Astrocyte of the cerebellum (primary cell): ENCODE measurements around the gene AOPEP.

ENCODE experiments used
- DNase-seq: peaks from one replicate; pipeline ENCODE4 v3.0.0-alpha.2; 2011; ENCODE audit warnings: low read depth
- H3K4me3 ChIP-seq: 2 replicates; pipeline ENCODE4 v1.5.1; 2011; ENCODE audit warnings: mild to moderate bottlenecking, low read depth, low read length, moderate library complexity
- CTCF ChIP-seq: IDR thresholded peaks from 2 replicates; pipeline ENCODE4 v1.5.1; 2012; ENCODE audit warnings: low read length, low read depth, moderate library complexity, mild to moderate bottlenecking; ENCODE audit errors: missing control alignments
- in situ Hi-C: cut with HindIII; loops from 2 replicates; pipeline ENCODE4 v1.10.0; 2017; ENCODE audit warnings: low sequenced_read_pairs

The AOPEP gene

GRCh38 chr9:95032580-95033341, 306.3 kb downstream of the AOPEP start:
- no peak overlapping the region for H3K4me3 ChIP-seq
- DNase-seq: no peak
- no peak for TF ChIP-seq CTCF
- in situ Hi-C loops: no loop called here

GRCh38 chr9:95035846-95036245, 309.3 kb downstream of the AOPEP start:
- DNase-seq: no peak
- in situ Hi-C loops: no loop called here
- no peak for TF ChIP-seq CTCF
- no peak overlapping the region for H3K4me3 ChIP-seq

GRCh38 chr9:95036676-95037075, 310.2 kb downstream of the AOPEP start:
- no peak overlapping the region for H3K4me3 ChIP-seq
- in situ Hi-C loops: no loop called here
- no peak for TF ChIP-seq CTCF
- DNase-seq: no peak

GRCh38 chr9:95037789-95038521, 311.5 kb downstream of the AOPEP start:
- in situ Hi-C loops: no loop called here
- TF ChIP-seq CTCF: no peak
- H3K4me3 ChIP-seq: no peak overlapping the region
- DNase-seq: no peak

- DNase-seq: no peak
- no peak for TF ChIP-seq CTCF
- no peak overlapping the region for H3K4me3 ChIP-seq
- in situ Hi-C loops: no loop called here
Observed at GRCh38 chr9:95038666-95039065, 312.2 kb downstream of the AOPEP start.

- H3K4me3 ChIP-seq: no peak overlapping the region
- TF ChIP-seq CTCF: no peak
- in situ Hi-C loops: no loop called here
- no peak for DNase-seq
Observed at GRCh38 chr9:95040106-95040505, 313.6 kb downstream of the AOPEP start.
